Tibial nerve (tissue), 4 donors: ENCODE measurements around the gene CEBPZ.

Experiments used
- CTCF ChIP-seq, 5 experiments: fragments of 200-600 bp in 3 of 5; fragments of 450-650 bp in 2 of 5; sonication (generic) in 3 of 5; IDR thresholded peaks; one replicate each; pipeline ENCODE4 v1.5.1; 2016 to 2019; ENCODE audit warnings: antibody characterized with exemption in 5 of 5, mild to moderate bottlenecking in 3 of 5, moderate library complexity in 2 of 5
- EP300 ChIP-seq, 2 donors: sonication (generic); formaldehyde crosslinking; IDR thresholded peaks; one replicate each; pipeline ENCODE4 v1.6.1; 2017; ENCODE audit warnings: antibody characterized with exemption in 2 of 2, mild to moderate bottlenecking in 1 of 2
- POLR2A ChIP-seq, 2 donors: fragments of 450-650 bp; IDR thresholded peaks; one replicate each; pipeline ENCODE4 v1.6.1; 2017; ENCODE audit warnings: antibody characterized with exemption in 2 of 2, mild to moderate bottlenecking in 2 of 2, moderate library complexity in 2 of 2

DNA sequence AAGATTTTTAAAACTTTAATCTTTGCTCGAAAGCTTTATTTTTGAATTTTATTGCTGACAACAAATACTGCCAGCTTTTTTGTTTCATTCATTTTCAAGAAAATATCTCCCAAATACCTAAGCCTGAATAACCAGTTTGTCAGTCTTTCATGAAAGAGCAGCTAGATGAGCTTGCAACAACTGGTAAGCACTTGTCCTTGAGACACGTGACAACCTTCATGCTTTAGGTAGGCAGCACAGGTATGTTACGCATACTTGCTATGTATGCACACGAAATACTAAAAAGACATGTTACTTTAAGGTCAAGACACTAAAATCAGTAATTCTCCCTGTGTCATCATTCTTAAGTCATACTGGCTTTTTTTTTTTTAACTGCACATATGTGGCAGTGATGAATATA is 12.3 kb downstream of the CEBPZ start:
- TF ChIP-seq CTCF (IDR thresholded peaks at IDR 0.05) (no peak), EP300 (IDR thresholded peaks at IDR 0.05) (no peak), POLR2A (IDR thresholded peaks at IDR 0.05) (no peak)
